ENCODE measurements around the gene ZBTB5.
"Not testable (repeated sequence)": the region's sequence is repeated elsewhere in the genome, so short reads cannot be mapped to it uniquely, and the experiment has no call there.

Gene ZBTB5

DNA sequence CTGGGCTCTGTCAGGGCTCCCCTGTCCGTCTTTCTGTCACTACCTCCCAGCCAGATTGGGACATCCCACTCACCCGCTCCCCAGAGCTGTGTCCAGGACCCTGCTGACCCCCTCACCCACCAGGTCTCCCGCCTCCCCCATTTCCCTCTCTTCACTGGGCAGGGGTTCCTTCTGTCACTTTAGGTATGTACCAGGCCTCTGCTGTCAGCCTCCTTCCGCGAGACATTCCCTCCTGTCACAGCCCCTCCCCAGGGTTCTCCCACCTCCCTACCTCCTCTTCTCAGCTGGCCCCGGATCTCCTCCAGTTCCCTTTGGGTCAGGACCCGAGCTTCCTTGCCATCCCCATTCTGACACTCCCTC lies 21.0 kb upstream of the ZBTB5 start:
- DNase-seq: no peak

GRCh38 chr9:37485389-37486255 lies 20.4 kb upstream of the ZBTB5 start, which contains the start of gene POLR1E:
Gene POLR1E (plus strand): TSS chr9:37485948. CDS start chr9:37486048, 100 bp downstream.
- peak; percentile 90 to 96 (median 93) for DNase-seq

DNA sequence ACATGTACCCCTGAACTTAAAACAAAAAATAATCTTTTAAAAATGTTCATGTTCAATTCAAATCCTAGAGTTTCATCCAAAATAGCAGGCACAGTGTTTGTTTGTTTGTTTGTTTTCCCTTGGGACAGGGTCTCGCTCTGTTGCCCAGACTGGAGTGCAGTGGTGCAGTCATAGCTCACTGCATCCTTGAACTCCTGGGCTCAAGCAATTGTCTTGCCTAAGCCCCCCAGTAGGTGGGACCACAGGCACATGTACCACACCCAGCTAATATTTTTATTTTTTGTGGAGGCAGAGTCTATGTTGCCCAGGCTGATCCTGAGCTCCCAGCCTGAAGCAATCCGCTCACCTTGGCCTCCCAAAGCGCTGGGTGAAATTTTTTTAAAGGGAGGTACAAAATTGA lies 15.5 kb upstream of the ZBTB5 start:
- no peak for DNase-seq

DNA sequence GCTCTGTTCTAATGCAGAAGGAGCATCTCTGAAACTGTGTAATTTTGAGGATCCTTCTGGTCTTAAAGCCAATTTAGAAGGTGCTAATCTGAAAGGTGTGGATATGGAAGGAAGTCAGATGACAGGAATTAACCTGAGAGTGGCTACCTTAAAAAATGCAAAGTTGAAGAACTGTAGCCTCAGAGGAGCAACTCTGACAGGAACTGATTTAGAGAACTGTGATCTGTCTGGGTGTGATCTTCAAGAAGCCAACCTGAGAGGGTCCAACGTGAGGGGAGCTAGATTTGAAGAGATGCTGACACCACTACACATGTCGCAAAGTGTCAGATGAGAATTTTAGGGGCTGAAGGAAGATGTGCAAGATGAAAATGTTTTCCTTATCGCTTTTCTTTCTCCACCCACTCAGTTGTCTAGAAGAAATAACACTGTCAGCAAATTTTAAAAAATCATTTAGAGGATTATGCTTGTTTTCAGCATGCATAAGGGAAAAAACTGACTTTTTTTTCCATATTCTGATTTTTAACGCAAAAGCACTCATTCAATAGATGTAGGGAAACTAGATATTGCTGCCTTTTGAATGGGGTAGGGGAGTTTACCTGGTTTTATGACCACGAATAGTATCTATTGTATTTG lies 12.9 kb upstream of the ZBTB5 start:
- DNase-seq: not testable (repeated sequence)

GRCh38 chr9:37477443-37477842 lies 12.2 kb upstream of the ZBTB5 start:
- not testable (repeated sequence) for DNase-seq

- DNase-seq: no peak
Measured at GRCh38 chr9:37476930-37477329, 11.7 kb upstream of the ZBTB5 start.

GRCh38 chr9:37474438-37474837 lies 9.2 kb upstream of the ZBTB5 start:
- no peak for DNase-seq

DNA sequence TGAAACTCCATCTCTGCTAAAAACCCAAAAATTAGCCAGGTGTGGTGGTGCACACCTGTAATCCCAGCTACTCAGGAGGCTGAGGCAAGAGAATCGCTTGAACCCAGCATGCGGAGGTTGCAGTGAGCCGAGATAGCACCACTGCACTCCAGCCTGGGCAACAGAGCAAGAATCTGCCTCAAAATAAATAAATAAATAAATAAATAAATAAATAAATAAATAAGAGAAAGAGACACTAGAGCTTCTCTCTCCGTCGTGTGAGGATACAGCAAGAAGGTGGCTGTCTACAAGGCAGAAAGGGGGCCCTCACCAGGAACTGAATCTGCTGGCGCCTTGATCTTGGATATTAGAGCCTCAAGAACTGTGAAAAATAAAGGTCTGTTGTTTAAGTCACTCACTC lies 8.7 kb upstream of the ZBTB5 start:
- not testable (repeated sequence) for DNase-seq

- DNase-seq: no peak
Measured at GRCh38 chr9:37471942-37472684, 6.9 kb upstream of the ZBTB5 start.

GRCh38 chr9:37468620-37469019 lies 3.4 kb upstream of the ZBTB5 start:
- no peak for DNase-seq

DNA sequence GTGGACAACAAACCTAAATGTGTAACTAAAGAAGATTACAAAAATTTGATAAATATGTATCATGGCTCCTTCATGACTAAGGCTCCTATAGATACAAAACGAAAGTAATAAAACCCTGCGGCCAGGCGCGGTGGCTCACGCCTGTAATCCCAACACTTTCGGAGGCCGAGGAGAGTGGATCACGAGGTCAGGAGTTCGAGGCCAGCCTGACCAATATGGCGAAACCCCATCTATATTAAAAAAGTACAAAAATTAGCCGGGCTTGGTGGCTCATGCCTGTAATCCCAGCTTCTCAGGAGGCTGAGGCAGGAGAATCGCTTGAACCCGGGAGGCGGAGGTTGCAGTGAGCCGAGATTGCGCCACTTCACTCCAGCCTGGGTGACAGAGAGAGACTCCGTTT lies 2.3 kb upstream of the ZBTB5 start:
- DNase-seq: not testable (repeated sequence)

- no peak for DNase-seq
Measured at GRCh38 chr9:37466037-37466709, 923 bp upstream of the ZBTB5 start.

DNA sequence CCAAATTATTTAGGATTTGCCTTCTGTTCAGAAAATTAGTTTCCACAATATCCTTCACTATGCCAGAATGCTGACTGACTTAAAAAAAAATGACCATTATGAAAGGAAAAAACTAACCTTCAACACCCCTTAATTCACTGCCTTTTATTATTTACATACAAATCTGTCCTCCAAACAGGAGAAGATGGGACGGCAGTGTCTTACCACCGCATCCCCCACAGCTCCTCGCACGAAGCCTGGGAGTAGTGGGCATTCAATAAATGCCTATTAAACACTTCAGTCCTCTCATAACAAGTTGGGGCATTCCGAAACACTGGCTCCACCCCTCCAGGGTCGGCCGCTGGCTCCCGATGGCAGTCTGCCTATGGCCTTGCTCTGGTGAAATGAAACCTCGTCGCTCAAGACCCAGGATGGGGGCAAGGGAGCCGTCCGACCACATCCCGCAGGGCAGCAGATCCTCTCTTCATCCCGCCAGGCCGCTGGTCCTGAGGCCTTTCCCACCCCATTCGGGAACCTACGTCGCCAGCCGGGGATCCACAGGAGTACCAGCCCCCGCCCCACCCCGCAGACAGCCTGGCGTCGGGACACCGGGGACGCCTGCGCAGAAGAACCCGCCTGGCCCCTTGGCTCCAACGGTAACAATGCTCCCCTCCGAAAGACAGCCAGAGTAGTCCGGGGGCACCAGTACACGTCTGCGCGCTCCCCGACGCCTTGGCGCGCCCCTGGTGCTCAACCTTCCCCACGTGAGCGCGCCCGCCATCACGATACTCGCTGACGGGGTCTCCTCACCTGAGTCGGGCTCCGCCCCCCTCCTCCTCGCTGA lies 613 bp downstream of the ZBTB5 start:
- peak in 3 of 4 experiments; percentile 76 to 90 (median 88) for DNase-seq

DNA sequence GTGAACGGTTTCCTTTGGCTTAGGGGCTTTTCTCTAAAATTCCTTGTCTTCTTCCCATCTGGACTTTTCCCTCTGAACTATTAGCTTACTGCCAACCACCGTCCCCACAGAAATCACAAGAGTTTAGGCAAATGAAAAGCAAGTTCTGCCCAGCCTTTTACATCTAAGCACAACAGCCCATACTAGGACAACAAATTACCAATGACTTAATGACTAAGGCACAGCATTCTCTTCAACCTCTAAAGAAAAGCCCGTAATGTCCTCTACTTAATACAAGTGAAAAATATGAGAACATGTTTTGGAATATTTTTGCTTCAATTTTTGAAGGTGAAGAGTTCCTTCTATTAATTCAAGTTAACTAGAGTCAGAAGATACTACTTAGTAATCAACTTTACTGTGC lies 1.2 kb downstream of the ZBTB5 start:
- DNase-seq: no peak

DNA sequence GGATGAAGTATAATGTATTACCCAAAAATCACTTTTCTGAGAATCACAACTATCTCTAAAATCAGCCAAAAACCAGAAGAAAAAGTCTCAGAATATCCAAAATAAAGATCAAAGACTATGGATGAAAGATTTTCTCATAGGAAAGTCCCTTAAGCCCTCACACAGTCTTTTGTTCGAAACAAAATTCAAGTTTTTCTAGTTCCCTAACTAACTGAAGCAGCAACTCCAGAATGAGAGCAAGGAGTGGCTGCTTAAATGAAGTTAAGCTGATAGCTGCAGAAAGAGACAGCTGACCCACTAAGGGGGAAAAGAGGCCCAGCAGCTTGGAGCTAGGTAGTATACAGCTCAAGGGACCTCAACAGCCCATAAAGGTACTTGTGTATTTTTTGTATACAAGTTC lies 8.4 kb downstream of the ZBTB5 start:
- no peak for DNase-seq

DNA sequence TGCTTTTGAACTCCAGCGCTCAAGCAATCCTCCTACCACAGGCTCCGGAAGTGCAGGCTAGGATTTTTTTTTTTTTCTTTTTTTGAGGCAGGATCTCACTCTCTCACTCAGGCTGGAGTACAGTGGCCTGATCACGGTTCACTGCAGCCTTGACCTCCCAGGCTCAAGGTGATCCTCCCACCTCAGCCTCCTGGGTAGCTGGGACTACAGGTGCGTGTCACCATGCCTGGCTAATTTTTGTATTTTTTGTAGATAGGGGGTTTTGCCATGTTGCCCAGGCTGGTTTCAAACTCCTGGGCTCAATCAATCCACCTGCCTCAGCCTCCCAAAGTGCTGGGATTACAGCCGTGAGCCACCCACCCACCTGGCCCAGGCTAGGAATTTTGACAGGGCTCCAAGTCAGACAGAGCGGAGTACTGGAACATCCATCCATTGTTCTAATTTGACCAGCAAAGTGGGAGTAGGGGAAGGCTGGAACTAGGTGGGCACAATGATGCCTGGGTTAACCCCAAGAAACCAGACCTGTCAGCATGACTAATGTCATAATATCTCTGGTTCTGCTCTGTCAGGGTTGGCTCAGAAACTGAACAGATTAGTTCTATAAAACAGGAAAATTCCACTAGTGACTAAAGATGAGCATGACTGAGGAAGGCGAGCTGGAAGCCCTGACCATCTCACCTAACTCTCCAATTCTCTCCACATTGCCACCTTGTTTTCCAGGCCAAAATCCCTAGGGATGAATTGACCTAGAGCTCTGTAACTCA lies 9.2 kb downstream of the ZBTB5 start:
- DNase-seq: no peak

- DNase-seq: no peak
Measured at GRCh38 chr9:37454238-37454637, 11.0 kb downstream of the ZBTB5 start.

- no peak for DNase-seq
Measured at GRCh38 chr9:37453827-37454226, 11.4 kb downstream of the ZBTB5 start.

GRCh38 chr9:37452611-37453010 lies 12.6 kb downstream of the ZBTB5 start:
- no peak for DNase-seq

DNA sequence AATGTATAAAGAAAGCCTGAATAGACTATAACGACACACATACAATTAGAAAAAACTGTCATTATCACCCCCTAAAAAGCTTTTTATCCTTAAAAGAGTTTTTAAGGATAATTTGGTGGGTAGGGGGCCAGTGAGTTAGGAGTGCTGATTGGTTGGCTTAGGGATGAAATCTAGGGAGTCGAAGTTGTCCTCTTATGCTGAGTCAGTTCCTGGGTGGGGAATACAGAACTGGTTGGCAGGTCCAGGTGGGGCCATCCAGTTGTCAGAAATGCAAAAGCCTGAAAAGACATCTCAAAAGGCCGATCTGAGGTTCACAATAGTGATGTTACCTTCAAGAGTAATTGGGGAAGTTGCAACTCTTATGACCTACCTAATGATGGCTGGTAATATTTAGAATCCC lies 13.6 kb downstream of the ZBTB5 start:
- no peak for DNase-seq

DNA sequence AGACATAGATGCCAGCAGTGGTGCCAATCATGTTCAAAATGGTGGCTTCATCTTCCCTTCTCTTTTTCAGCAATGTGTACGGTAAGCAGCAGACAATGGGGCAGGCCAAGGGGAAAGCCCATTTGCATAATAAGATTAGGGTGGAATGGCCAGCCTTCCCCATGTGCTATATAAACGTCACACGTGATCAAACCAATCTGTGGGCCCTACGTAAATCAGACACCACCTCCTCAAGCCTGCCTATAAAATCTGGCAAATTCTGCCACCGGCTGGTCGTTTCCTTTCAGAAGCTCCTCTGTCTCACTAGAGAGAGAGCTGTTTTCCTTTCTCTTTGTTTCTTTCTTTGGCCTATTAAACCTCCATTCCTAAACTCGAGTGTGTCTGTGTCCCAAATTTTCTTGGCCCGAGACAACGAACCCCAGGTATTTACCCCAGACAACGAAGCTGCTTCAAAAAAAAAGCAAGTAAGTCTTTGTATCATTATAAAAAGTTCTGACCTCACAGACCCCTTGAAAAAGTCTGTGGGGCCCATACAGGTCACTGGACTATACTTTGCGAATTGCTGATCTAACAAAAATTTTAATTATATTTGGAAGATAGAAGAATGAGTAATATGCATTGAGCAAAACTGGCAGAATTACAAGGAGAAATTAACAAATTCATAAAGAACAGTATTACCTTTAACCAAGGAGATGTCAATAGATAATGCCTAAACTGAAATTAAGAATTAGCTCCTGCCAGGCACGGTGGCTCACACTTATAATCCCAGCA lies 15.2 kb downstream of the ZBTB5 start:
- DNase-seq: no peak
